Uterus (tissue), 2 donors: ENCODE measurements around the gene ATAD3C.

ENCODE experiments used
- POLR2A ChIP-seq, 2 donors: fragments of 450-650 bp; IDR thresholded peaks; one replicate each; pipeline ENCODE4 v1.6.1; 2016; ENCODE audit warnings: antibody characterized with exemption in 2 of 2, mild to moderate bottlenecking in 1 of 2, moderate library complexity in 1 of 2
- TF ChIP-seq, protein P1 (sequence below), 4 experiments: fragments of 200-600 bp in 2 of 4; fragments of 450-650 bp in 2 of 4; sonication (generic) in 2 of 4; IDR thresholded peaks; one replicate each; pipeline ENCODE4 v1.5.1; 2016 to 2019; ENCODE audit warnings: antibody characterized with exemption in 4 of 4, mild to moderate bottlenecking in 2 of 4, moderate library complexity in 1 of 4

DNA sequence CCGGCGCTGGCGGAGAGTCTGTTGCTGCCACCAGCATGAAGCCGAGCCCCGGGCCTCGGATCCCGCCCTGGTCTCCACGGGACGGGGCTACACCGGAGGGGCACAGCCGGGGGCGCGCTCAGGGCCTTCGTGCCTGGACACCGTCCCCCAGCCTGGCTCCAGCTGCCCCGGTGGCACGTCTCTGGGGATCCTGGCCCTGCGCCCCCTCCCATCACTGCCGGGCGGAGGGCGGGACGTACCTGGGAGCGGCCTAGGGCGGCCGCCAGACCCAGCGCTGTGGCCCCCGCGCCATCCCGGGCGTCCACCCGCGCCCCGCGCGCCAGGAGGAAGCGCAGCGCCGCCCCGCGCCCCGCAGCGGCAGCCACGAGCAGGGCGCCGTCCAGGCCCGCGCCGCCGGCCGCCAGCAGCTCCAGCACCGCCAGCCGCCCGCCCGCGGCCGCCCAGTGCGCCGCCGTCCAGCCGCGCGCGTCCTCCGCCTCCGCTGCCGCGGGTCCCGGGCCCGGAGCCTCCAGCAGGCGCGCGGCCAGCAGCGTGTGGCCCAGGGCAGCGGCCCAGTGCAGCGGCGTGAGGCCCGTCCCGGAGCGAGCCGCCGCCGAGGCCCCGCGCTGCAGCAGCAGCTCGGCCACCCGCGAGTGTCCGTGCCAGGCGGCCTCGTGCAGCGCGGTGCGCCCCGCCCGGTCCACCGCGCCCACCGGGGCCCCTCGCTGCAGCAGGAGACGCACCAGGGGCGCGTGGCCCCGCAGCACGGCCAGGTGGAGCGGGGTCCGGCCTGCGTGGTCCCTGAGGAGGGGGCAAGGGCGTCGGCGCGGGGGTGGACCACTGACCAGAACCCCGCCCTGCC, 29.5 kb upstream of the ATAD3C start:
- TF ChIP-seq, protein P1, sequence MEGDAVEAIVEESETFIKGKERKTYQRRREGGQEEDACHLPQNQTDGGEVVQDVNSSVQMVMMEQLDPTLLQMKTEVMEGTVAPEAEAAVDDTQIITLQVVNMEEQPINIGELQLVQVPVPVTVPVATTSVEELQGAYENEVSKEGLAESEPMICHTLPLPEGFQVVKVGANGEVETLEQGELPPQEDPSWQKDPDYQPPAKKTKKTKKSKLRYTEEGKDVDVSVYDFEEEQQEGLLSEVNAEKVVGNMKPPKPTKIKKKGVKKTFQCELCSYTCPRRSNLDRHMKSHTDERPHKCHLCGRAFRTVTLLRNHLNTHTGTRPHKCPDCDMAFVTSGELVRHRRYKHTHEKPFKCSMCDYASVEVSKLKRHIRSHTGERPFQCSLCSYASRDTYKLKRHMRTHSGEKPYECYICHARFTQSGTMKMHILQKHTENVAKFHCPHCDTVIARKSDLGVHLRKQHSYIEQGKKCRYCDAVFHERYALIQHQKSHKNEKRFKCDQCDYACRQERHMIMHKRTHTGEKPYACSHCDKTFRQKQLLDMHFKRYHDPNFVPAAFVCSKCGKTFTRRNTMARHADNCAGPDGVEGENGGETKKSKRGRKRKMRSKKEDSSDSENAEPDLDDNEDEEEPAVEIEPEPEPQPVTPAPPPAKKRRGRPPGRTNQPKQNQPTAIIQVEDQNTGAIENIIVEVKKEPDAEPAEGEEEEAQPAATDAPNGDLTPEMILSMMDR (IDR thresholded peaks at IDR 0.05) = peak in 3 of 4 experiments; percentile 30 to 46 (median 35)
- no peak for TF ChIP-seq POLR2A (IDR thresholded peaks at IDR 0.05)
